Right lobe of liver (tissue), 6 donors: Measurements from ENCODE around the gene RBMS3. TPM values are rescaled to one million over a fixed set of nuclear protein-coding genes. Genes with fewer than 3 reads are reported as not detected.

Experiments used
- ATAC-seq, 4 donors: fragments of 200-7000 bp; cut with Tn5 transposase; one replicate each; pipeline ENCODE4 v1.9.1; 2020; ENCODE audit warnings: mild to moderate bottlenecking in 4 of 4, moderate library complexity in 4 of 4
- DNase-seq, 3 donors: peaks; one replicate each; pipeline ENCODE4 v3.0.0-alpha.2; 2020
- H3K27ac ChIP-seq, 3 donors: fragments of 200-600 bp; one replicate each; pipeline ENCODE4 v1.8.0; 2022
- H3K27me3 ChIP-seq, 2 donors: fragments of 200-600 bp; one replicate each; pipeline ENCODE4 v1.8.0; 2022
- H3K36me3 ChIP-seq, 4 donors: fragments of 200-600 bp; sonication (generic) in 1 of 4; one replicate each; pipeline versions ENCODE4 v1.5.1 to v1.8.0; 2017 to 2022; ENCODE audit warnings: control low read depth in 1 of 4
- H3K4me1 ChIP-seq, 4 donors: fragments of 200-600 bp; sonication (generic) in 1 of 4; one replicate each; pipeline versions ENCODE4 v1.5.1 to v1.8.0; 2017 to 2022; ENCODE audit warnings: control low read depth in 1 of 4
- H3K4me3 ChIP-seq, 3 donors: fragments of 200-600 bp; one replicate each; pipeline ENCODE4 v1.8.0; 2022
- H3K9me3 ChIP-seq, 4 donors: fragments of 200-600 bp; sonication (generic) in 1 of 4; one replicate each; pipeline versions ENCODE4 v1.5.1 to v1.8.0; 2017 to 2022; ENCODE audit warnings: control low read depth in 1 of 4
- CTCF ChIP-seq, 4 donors: fragments of 200-600 bp in 3 of 4; fragments of 450-650 bp in 1 of 4; IDR thresholded peaks; one replicate each; pipeline versions ENCODE4 v1.5.1 to v1.8.0; 2016 to 2022; ENCODE audit warnings: antibody characterized with exemption in 4 of 4, mild to moderate bottlenecking in 2 of 4
- POLR2A ChIP-seq: fragments of 450-650 bp; IDR thresholded peaks from one replicate; pipeline ENCODE4 v1.6.1; 2017; ENCODE audit warnings: antibody characterized with exemption, mild to moderate bottlenecking
- WGBS: methylation state at CpG from one replicate; pipeline ENCODE4 v1.1.6; 2018; ENCODE audit warnings: low coverage, low lambda C conversion rate; ENCODE audit not compliant: insufficient coverage; ENCODE audit errors: missing lambda C conversion rate; 5-methylcytosine and 5-hydroxymethylcytosine counted together
- intact Hi-C, 2 donors: fragments of 100-400 bp; cut with DNase I; formaldehyde crosslinking; loops; one replicate each; pipeline versions ENCODE4 v1.11.2 to v1.14.1; 2022
- total RNA-seq, 6 experiments: library from RNA; depleted of rRNA in 2 of 6; stranded (reverse); fragments of >200 nt in 2 of 6; fragmentation: NEBNext Ultra II Directional in 3 of 6; extraction: Animal tissue kit (Norgen Biotek cat#: 25700) in 3 of 6; gene quantifications; one replicate each; pipeline versions ENCODE4 v1.1.0 to v1.2.4, GENCODE V29; 2016 to 2023
- donor health status: DM: no; HTN: yes; CAD: no.
- donor health status: DM: no; HTN: no; CAD: no.
- donor health status: DM: no; HTN: no; CAD: no.
- donor health status: DM: no; HTN: yes; CAD: no.
- donor health status: DM: no; HTN: yes; CAD: no.

Gene RBMS3
- total RNA-seq, 6 experiments from 2014 or later, result 6.3 to 11.5 (median 8.3) TPM

- no peak overlapping the region for H3K27ac ChIP-seq
- intact Hi-C loops, result no loop called here
- no peak for ATAC-seq
- TF ChIP-seq CTCF (IDR thresholded peaks at IDR 0.05), result no peak
- TF ChIP-seq POLR2A, result no peak
- H3K36me3 ChIP-seq, result no peaks in the 10 kb centered on the region
- no peaks in the 10 kb centered on the region for H3K9me3 ChIP-seq
- no peaks in the 10 kb centered on the region for H3K27me3 ChIP-seq
- no peak overlapping the region for H3K4me3 ChIP-seq
- no peaks in the 10 kb centered on the region for H3K4me1 ChIP-seq
- DNase-seq, result no peak
Observed at GRCh38 chr3:29854821-29855220, 574.0 kb downstream of the RBMS3 start.

- Histone ChIP-seq H3K27me3 (no peaks in the 10 kb centered on the region), H3K9me3 (no peaks in the 10 kb centered on the region), H3K4me1 (no peaks in the 10 kb centered on the region), H3K4me3 (no peak overlapping the region), H3K27ac (no peak overlapping the region), H3K36me3 (no peaks in the 10 kb centered on the region)
- intact Hi-C loops, result no loop called here
- WGBS, result 33% methylated on average over 1 of the region's 1 CpG
- ATAC-seq (no peak), DNase-seq (no peak)
- TF ChIP-seq CTCF (IDR thresholded peaks at IDR 0.05) (no peak), POLR2A (no peak)
Observed at GRCh38 chr3:29859726-29860270, 578.9 kb downstream of the RBMS3 start.

GRCh38 chr3:29864809-29865208, 583.9 kb downstream of the RBMS3 start:
- TF ChIP-seq CTCF (IDR thresholded peaks at IDR 0.05) (no peak), POLR2A (no peak)
- Histone ChIP-seq H3K27me3 (no peaks in the 10 kb centered on the region), H3K9me3 (no peaks in the 10 kb centered on the region), H3K36me3 (no peaks in the 10 kb centered on the region), H3K4me1 (no peaks in the 10 kb centered on the region), H3K27ac (no peak overlapping the region), H3K4me3 (no peak overlapping the region)
- DNase-seq (no peak), ATAC-seq (no peak)
- intact Hi-C loops, result no loop called here
- WGBS, result 25% methylated on average over 1 of the region's 1 CpG

GRCh38 chr3:29868543-29869101, 587.8 kb downstream of the RBMS3 start:
- no peaks in the 10 kb centered on the region for H3K9me3 ChIP-seq
- intact Hi-C loops, result no loop called here
- TF ChIP-seq CTCF (IDR thresholded peaks at IDR 0.05), result no peak
- H3K27ac ChIP-seq, result no peak overlapping the region
- H3K4me3 ChIP-seq, result no peak overlapping the region
- no peaks in the 10 kb centered on the region for H3K36me3 ChIP-seq
- WGBS, result 58% methylated on average over 6 of the region's 6 CpGs
- H3K27me3 ChIP-seq, result no peaks in the 10 kb centered on the region
- H3K4me1 ChIP-seq, result no peaks in the 10 kb centered on the region
- ATAC-seq (no peak), DNase-seq (no peak)

- DNase-seq, result no peak
- Histone ChIP-seq H3K27me3 (no peaks in the 10 kb centered on the region), H3K36me3 (no peaks in the 10 kb centered on the region), H3K4me3 (no peak overlapping the region), H3K9me3 (no peaks in the 10 kb centered on the region), H3K4me1 (no peaks in the 10 kb centered on the region), H3K27ac (no peak overlapping the region)
- no peak for ATAC-seq
- TF ChIP-seq POLR2A, result no peak
- TF ChIP-seq CTCF (IDR thresholded peaks at IDR 0.05), result no peak
- intact Hi-C loops, result no loop called here
- WGBS, result 62% methylated on average over 1 of the region's 1 CpG
Observed at GRCh38 chr3:29870136-29870535, 589.3 kb downstream of the RBMS3 start.
